NT2/D1 (cell line): Measurements from ENCODE around the gene TMEM38A.
"Not testable (repeated sequence)": the region's sequence is repeated elsewhere in the genome, so short reads cannot be mapped to it uniquely, and the experiment has no call there.

Source experiments
- DNase-seq: peaks from one replicate; pipeline ENCODE4 v3.0.0-alpha.2; 2011; ENCODE audit warnings: low read depth, low spot score
- H3K27me3 ChIP-seq: 2 replicates; pipeline ENCODE4 v1.6.0; 2011; ENCODE audit warnings: mild to moderate bottlenecking; ENCODE audit not compliant: insufficient read length, insufficient read depth
- H3K36me3 ChIP-seq: 2 replicates; pipeline ENCODE4 v1.6.1; 2011; ENCODE audit warnings: mild to moderate bottlenecking, low read length, mixed read lengths; ENCODE audit not compliant: insufficient read depth, insufficient read length
- H3K4me1 ChIP-seq: 2 replicates; pipeline ENCODE4 v1.5.1; 2011; ENCODE audit not compliant: insufficient read depth, insufficient read length
- H3K4me3 ChIP-seq: 2 replicates; pipeline ENCODE4 v1.5.1; 2011; ENCODE audit warnings: low read depth; ENCODE audit not compliant: insufficient read length
- H3K9ac ChIP-seq: 2 replicates; pipeline ENCODE4 v1.6.0; 2011; ENCODE audit warnings: low read depth; ENCODE audit not compliant: insufficient read length
- H3K9me3 ChIP-seq: 2 replicates; pipeline ENCODE4 v1.5.1; 2011; ENCODE audit warnings: mild to moderate bottlenecking, low read length; ENCODE audit not compliant: insufficient read depth
- SUZ12 ChIP-seq: IDR thresholded peaks from 2 replicates; pipeline ENCODE4 v1.6.1; 2011; ENCODE audit not compliant: insufficient read length, insufficient read depth; ENCODE audit errors: extremely low read depth
- YY1 ChIP-seq: IDR thresholded peaks from 2 replicates; pipeline ENCODE4 v1.6.1; 2011; ENCODE audit not compliant: insufficient read length, insufficient read depth
- ZNF274 ChIP-seq: IDR thresholded peaks from 2 replicates; pipeline ENCODE4 v1.6.1; 2011; ENCODE audit warnings: mild to moderate bottlenecking, low read depth, low read length

TMEM38A gene

GRCh38 chr19:16682539-16682938, 21.6 kb downstream of the TMEM38A start:
- Histone ChIP-seq H3K27me3 (no peaks in the 10 kb centered on the region), H3K9ac (no peak overlapping the region), H3K36me3 (no peaks in the 10 kb centered on the region), H3K4me1 (peaks cover 3% of the 10 kb centered on the region), H3K9me3 (peaks cover 14% of the 10 kb centered on the region; the same call in 1 of the 2 replicates), H3K4me3 (no peak overlapping the region)
- TF ChIP-seq SUZ12, result no peak
- no peak for TF ChIP-seq ZNF274
- TF ChIP-seq YY1, result no peak
- DNase-seq, result no peak

DNA sequence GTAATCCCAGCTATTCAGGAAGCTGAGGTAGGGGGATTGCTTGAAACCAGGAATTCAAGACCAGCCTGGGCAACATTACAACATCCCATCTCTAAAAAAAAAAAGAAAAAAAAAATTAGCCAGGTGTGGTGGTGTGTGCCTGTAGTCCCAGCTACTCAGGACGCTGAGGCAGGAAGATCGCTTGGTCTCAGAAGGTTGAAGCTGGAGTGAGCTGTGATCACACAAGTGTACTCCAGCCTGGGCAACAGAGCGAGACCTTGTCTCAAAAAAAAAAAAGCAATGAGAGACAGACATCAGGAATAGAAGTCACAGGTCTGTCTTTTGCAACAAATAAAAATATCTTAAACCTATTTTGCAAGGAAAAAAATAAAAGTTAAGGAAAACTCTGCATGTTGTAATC, 23.3 kb downstream of the TMEM38A start:
- Histone ChIP-seq H3K36me3 (no peaks in the 10 kb centered on the region), H3K27me3 (no peaks in the 10 kb centered on the region)

DNA sequence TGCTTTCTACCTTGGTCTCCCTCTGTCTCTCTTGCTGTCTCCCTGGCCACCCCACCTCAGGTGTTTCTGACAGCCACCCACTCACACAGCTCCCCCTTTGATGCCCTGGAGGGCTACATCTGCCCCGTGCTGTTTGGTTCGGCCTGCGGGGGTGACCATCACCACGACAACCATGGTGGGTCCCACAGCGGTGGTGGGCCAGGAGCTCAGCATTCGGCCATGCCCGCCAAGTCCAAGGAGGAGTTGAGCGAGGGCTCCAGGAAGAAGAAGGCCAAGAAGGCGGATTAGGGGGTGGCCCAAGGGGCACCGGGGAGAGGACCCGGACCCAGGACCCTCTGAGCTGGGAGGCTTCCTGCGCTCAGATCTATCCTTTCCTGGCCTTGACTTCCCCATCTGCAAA, 27.1 kb downstream of the TMEM38A start:
- H3K9me3 ChIP-seq, result no peaks in the 10 kb centered on the region
- H3K36me3 ChIP-seq, result no peaks in the 10 kb centered on the region
- peaks cover 3% of the 10 kb centered on the region for H3K4me1 ChIP-seq
- no peak for TF ChIP-seq YY1
- no peak for TF ChIP-seq SUZ12
- no peak for TF ChIP-seq ZNF274
- no peak for DNase-seq
- H3K27me3 ChIP-seq, result no peaks in the 10 kb centered on the region
- H3K4me3 ChIP-seq, result no peak overlapping the region
- no peak overlapping the region for H3K9ac ChIP-seq

More for the DNA sequence above, 23.3 kb downstream of the TMEM38A start:
- H3K4me1 ChIP-seq, result peaks cover 3% of the 10 kb centered on the region
- H3K9ac ChIP-seq, result no peak overlapping the region
- no peak overlapping the region for H3K4me3 ChIP-seq
- no peak for DNase-seq
- TF ChIP-seq ZNF274 (no peak), SUZ12 (no peak), YY1 (no peak)
- peaks cover 14% of the 10 kb centered on the region; the same call in 1 of the 2 replicates for H3K9me3 ChIP-seq

DNA sequence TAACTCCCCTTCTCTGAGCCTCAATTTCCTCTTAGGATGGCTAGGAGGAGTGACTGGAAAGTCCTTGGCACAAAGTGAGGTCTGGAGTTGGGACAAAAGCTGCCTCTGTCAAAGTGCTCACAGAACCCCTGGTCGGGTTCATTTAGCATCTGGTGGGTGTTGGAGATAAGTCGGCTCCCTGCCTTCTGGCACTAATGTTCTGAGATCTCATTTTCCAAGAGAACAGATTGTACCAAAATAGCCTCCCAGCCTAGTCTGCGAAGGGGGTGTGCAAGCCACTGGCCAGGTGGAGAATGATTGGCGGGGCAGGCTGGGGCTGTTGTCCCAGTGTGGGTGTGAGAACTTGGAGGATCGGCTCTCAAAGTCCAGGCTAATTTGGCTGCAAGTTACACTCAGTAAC, 38.0 kb downstream of the TMEM38A start:
- TF ChIP-seq YY1 (no peak), SUZ12 (no peak), ZNF274 (no peak)
- Histone ChIP-seq H3K9me3 (no peaks in the 10 kb centered on the region), H3K9ac (no peak overlapping the region), H3K27me3 (no peaks in the 10 kb centered on the region), H3K4me1 (no peaks in the 10 kb centered on the region), H3K36me3 (no peaks in the 10 kb centered on the region), H3K4me3 (no peak overlapping the region)
- DNase-seq, result no peak

DNA sequence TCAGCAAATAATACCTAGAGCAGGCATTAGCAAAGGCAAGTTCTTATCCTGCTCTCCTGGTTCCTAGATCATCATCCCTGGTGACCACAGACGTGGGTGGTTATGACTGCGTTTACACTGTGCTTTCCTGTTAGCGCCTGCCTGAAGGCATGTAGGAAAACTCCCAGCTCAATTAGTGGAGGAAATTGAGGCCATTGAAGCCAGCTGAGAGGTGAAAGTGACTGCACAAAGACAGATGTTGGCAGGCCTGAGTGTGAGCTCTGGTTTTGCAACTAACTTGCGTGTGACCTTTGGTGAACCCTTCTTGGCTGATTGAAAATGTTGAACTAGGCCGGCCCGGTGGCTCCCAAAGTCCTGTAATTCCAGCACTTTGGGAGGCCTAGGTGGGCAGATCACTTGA, 41.2 kb downstream of the TMEM38A start:
- H3K27me3 ChIP-seq, result no peaks in the 10 kb centered on the region

DNA sequence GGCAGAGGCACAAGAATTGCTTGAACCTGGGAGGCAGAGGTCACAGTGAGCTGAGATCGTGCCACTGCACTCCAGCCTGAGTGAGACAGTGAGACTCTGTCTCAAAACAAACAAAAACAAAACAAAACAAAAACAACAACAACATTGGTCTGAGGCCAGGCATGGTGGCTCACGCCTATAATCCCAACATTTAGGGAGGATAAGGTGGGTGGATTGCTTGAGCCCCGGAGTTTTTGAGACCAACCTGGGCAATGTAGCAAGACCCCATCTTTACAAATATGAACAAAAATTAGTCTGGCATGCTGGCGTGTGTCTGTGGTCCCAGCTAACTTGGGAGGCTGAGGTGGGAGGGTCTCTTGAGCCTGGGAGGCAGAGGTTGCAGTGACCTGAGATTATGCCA, 42.7 kb downstream of the TMEM38A start:
- H3K9ac ChIP-seq, result no peak overlapping the region
- no peaks in the 10 kb centered on the region for H3K36me3 ChIP-seq
- no peaks in the 10 kb centered on the region for H3K27me3 ChIP-seq
- H3K4me3 ChIP-seq, result no peak overlapping the region
- TF ChIP-seq YY1 (no peak), SUZ12 (no peak), ZNF274 (no peak)
- H3K9me3 ChIP-seq, result no peaks in the 10 kb centered on the region
- no peaks in the 10 kb centered on the region for H3K4me1 ChIP-seq
- DNase-seq, result no peak

More for the DNA sequence above, 41.2 kb downstream of the TMEM38A start:
- Histone ChIP-seq H3K9me3 (no peaks in the 10 kb centered on the region), H3K4me3 (no peak overlapping the region), H3K36me3 (no peaks in the 10 kb centered on the region), H3K4me1 (no peaks in the 10 kb centered on the region), H3K9ac (no peak overlapping the region)
- no peak for DNase-seq
- TF ChIP-seq YY1 (no peak), ZNF274 (no peak), SUZ12 (no peak)

GRCh38 chr19:16710870-16711269, 49.9 kb downstream of the TMEM38A start:
- not testable (repeated sequence) for H3K4me3 ChIP-seq, H3K27me3 ChIP-seq, H3K4me1 ChIP-seq, H3K36me3 ChIP-seq, DNase-seq, H3K9me3 ChIP-seq, H3K9ac ChIP-seq

DNA sequence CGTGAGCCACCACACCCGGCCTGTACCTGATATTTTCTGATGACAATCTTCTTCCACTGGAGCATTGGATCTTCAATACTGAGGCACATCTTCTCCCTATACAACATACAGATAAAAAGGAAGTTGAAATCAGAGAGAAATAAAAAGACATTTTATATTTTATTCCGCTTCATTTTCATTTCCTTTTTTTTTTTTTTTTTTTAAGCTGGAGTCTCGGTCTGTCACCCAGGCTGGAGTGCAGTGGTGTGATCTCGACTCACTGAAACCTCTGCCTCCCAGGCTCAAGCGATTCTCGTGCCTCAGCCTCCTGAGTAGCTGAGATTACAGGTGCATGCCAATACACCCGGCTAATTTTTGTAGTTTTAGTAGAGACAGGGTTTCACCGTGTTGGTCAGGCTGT, 51.4 kb downstream of the TMEM38A start:
- DNase-seq, H3K4me1 ChIP-seq, H3K4me3 ChIP-seq, H3K9ac ChIP-seq, H3K9me3 ChIP-seq, H3K36me3 ChIP-seq, H3K27me3 ChIP-seq: not testable (repeated sequence)
